ENCODE data around the gene CCR8.

Gene CCR8

DNA sequence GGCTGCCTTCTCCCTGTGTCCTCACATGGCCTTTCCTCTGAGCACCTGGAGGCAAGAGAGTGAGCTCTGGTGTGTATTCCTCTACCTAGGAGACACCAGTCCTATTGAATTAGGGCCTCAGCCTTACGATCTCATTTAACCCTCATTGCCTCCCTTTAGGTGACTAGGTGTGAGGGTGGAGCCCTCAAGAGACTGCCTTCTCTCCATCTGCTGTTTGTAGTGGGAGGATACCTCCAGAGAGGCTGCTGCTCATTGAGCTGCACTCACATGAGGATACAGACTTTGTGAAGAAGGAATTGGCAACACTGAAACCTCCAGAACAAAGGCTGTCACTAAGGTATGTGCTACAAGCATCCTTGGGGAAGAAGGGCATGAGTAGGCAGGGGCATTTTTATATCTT, at the start of gene CCR8:
Gene CCR8 (plus strand): TSS at position 217 of the 400 bp plus-strand sequence. CDS start 2,623 bp downstream, outside the sequence.
- DNase-seq, result no peak

DNA sequence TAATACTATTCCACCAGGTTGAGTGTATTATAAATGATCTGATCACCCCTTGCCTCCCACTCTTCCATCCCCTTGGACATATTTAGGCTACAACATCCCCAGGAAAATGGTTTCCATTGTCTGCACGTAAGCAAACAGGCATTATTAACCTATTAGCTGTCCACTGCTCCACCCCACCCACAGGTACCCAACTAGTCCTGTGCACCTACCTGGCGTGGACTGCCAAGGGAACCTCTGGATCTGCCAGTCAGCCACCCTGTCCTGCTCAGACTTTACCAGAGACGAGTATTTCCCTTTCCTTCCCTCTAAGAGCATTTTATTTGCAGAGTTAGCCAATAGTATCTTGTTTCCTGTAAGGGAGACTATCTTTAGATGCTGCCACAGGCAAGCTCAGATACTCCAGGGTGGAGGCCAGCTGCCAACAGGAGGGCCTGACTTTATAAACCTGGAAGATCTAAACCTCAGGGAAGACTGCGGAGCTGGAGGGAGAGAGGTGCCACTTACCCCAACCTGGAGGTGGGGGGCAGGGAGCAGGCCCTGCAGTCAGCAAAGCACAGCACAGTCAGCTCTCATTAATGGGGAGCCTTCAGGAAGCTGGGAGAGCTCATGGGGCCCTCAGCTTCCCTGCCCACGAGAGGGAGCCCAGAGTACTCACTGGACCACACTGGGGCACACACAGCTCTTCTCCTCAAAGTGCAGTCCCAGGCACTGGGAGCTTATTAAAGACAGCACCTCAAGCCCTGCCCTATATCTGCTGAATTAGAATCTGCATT, 49.6 kb upstream of the CCR8 start, which contains the start of gene CX3CR1:
Gene CX3CR1 (minus strand): TSS at position 292 of the 773 bp plus-strand sequence. CDS start 13,527 bp downstream, outside the sequence.
- DNase-seq, result no peak

- no peak for DNase-seq
Observed at GRCh38 chr3:39280571-39280970, 48.9 kb upstream of the CCR8 start.

DNA sequence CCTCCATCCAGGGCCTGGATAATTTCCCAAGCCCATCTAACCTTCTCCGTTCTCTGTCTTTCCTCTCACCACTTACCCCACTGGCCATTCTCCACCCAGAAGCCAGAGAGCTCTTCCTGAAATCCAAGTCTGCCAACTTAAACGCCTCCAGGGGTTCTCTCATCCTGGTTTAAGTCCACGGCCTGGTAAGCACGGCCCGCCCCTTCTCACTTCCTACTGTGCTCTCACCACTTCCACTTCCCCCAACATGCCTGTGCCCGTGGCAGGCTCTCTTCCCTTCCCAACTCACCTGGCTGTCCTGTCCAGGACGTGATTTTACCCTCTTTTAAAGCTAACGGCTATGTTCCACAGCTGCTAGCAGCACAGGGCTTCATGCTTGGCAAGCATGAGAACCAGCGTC, 48.0 kb upstream of the CCR8 start:
- no peak for DNase-seq

- DNase-seq, result no peak
Observed at GRCh38 chr3:39282057-39282456, 47.5 kb upstream of the CCR8 start.

GRCh38 chr3:39284457-39284881, 45.0 kb upstream of the CCR8 start:
- DNase-seq, result no peak

GRCh38 chr3:39285332-39285731, 44.2 kb upstream of the CCR8 start:
- DNase-seq, result no peak

DNA sequence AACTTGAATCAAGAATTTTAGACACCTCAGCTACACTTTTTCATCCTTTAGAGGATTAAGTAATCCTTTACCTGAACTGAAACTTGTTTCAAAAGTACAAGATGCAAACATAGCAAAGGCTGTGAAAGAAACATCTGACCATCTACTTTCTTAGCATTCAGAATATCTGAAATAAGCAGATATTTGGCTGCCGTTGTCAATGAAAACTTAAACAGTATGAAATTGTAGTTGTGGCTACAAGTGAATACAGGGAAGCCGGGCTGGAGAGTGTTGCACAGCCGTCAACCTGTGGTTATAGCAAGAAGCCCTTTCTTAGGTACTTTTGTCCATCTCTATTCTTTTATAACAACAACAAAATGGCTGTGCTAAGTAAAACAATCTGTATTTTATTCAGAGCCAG, 42.7 kb upstream of the CCR8 start:
- DNase-seq, result no peak

DNA sequence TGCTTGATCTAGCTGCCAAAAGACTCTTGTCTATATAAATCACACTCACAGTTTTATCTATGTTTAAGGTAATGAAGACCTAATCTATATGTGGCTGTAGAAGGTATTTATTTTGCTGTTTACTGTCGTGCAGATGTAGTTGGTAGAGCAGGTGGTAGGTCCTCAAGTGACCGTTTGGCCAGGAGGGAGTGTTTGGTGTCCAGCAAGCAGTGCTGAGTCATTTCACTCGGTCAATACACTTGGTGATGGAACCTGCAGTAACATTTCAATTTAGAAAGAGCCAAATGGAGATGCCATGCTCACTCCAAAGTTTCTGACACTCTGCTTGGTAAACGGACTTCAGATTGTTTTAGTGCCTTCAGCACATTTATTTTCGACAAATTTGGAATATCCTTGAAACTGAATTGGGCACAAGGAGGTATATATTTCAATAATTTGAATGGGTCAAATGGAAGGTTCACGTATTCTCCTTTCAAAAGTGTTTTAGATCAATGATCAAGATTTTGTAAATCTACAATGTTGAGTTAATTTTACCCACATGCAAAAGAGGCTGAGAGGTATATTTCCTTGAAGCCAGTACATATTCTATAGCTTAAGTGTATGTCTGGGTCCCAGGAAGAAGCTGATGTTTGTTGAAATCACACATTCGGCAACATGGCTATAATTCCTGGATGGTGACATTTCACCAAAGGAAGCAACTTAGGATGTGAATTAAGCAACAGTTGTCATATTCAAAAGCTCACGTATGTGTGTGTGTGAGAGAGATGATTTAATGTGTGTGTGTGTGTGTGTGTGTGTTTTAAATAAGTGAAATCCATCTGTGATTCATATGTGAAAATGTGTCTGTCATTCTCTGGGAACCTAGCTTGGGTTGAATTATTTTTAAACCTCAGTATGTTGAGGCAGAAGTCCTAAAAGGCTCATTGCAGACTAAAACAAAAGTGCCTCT, 42.0 kb upstream of the CCR8 start:
- no peak for DNase-seq

DNA sequence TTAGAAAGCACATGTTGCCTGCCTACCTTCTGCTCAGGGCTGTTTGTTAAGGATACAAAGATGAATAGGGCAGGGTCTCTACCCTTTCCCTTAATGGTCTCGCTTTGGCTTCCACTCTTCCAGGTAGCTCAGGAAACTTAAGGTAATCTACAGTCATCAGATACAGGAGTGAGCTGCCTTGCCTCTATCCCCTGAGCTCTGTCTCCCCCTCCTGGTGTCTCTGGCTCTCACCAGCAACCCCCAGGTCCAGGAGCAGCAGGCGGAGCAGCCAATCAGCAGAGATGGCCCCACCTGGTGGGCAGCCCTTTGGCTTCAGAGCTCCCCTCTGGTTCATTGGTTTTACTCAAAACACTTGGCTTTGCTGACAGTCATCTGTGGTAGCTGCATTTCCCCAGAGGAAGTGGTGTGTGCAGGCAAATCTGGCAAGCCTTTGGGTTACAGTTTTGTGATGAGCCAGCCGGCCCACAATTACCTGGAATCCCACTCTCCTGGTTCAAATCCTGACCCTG, 41.2 kb upstream of the CCR8 start:
- DNase-seq, result peak; percentile 66

DNA sequence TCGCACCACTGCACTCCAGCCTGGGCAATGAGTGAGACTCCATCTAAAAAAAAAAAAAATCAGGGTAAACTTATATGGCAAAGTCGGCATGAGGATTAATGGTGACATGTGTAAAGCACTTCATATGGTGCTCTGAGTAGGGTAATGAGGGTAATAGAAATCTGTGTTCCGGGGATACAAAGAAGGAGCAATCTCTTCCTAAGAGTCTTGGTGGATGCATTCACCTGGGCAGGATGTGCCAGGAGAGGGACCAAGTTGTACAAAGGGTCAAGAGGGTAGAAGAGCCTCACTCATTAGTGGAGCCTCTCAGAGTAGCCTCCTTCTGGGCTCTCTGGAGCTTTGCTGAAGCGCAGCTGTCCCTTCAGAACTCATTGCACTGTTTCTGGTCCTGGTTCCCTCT, 40.4 kb upstream of the CCR8 start:
- no peak for DNase-seq

GRCh38 chr3:39290255-39290654, 39.3 kb upstream of the CCR8 start:
- DNase-seq, result no peak

DNA sequence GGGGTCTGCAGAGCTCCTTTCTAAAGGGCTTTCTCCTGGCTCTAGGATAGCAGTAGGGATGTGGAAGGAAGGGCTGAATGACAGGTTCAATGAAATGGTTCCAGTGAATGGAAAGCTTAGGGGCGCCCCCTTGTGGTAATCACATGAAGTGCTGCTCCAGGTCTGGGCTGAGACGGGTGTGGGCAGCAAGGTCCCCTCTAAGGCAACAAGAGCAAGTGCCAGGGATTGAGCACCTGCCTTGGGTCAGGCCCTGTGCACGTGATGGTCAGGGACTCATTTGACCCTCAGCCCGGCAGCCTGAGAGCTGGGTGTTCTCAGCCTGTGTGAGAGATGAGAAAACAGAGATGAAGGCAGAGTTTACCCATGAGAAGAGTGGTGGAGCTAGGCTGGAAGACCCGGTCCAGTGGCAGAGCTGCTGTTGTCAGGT, 37.6 kb upstream of the CCR8 start:
- peak; percentile 5 for DNase-seq

GRCh38 chr3:39292961-39293360, 36.5 kb upstream of the CCR8 start:
- no peak for DNase-seq

- no peak for DNase-seq
Observed at GRCh38 chr3:39294446-39295183, 34.9 kb upstream of the CCR8 start.

DNA sequence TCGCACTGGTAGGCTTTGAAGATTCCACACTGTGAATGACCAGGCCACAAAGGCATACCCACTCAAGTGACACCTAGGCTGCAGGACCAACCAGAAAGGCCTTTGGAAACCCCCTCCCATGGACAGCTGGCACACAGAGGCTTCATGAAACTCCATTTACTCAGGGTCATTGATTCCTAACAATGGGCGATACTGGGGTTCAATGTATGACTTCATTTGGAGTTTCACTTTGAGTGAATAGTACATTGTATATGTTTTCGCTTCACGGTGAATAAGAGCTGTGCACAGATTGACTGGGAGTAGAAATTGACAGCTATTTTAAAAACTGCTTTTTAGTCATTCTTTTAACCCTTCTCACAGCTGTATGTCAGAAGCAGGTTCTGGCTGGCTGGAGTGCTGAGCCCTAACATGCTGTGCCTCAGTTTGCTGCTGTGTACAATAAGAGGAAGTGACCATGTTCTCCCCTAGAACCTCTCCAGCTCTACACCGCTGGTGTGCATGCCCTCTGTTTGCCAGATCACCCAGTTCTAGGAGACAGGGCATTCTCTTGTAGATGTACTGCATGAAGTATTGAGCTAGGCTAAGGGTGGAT, 34.2 kb upstream of the CCR8 start:
- no peak for DNase-seq

DNA sequence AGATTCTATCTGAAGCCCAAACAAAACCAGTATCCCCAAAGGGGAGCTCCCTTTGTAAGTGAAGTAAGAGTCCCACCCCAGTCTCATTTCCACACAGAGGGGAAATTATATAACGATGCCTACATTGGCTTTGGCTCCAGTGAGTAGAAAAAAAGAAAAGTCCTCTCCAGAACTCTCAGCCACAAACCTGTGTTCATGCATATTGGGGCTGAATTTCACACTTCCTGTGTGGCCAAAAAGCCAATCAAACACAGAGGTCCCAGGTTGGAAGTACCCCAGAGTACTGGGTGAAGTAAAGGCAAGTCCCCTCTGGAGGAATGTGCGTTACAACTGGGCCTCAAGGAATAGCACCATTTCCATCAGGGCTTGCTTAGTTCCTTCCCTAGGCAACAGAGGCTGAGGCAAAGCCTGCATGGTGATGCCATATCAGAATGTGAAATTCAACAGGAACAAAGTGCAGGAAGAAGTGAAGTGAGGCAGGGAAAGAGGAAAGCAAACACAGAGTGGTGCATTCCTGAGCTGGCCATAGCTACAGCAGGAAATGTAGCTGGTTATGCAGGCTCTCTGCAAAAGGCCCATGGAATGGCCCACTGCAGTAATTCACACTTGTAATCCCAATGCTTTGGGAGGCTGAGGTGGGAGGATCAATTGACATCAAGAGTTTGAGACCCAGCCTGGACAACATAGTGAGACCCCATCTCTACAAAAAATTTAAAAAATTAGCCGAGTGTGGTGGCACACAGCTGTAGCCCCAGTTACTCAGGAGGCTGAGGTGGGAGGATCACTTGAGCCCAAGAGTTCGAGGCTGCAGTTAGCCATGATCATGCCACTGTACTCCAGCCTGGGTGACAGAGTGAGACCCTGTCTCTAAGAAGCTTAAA, 33.1 kb upstream of the CCR8 start:
- DNase-seq, result no peak

GRCh38 chr3:39299279-39299678, 30.2 kb upstream of the CCR8 start:
- no peak for DNase-seq

DNA sequence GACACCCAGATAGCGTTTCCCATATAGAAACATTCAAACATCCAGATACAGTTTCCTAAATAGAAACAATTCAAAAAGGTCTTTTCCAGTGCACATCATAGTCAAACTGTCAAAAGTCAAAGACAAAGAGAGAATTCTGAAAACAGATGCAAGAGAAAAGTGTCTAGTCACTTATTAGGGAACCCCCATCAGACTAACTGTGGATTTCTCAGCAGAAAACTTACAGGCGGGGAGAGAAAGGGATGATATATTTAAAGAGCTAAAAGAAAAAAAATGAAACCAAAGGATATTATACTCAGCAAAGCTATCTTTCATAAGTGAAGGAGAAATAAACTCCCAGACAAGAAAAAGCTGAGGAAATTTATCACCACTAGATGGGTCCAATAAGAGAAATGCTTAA, 27.3 kb upstream of the CCR8 start:
- no peak for DNase-seq

GRCh38 chr3:39313289-39313688, 16.2 kb upstream of the CCR8 start:
- DNase-seq, result no peak

- DNase-seq, result no peak
Observed at GRCh38 chr3:39315420-39315819, 14.1 kb upstream of the CCR8 start.

Data from NCI-H1105 (cell line).